Measurements from ENCODE around the gene MKX.

Gene MKX

DNA sequence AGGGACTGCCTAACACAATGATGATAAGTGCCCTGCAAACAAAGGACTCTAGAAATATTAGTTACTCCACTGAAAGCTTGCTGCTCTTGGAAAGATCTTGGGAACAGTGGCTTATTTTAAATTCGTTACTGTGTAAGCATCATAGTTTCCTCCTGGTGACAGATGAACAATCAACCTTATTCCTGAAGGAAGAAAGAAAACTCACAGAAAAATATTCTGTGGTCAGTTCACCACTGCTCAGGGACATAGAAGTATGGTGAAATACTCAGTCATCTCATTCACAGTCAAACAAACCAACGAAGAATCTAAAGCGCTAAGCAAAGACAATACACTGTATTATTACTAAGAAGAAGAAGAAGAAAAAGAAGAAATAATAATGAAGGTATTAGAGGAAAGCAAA lies 27.8 kb downstream of the MKX start:
- Histone ChIP-seq H3K4me1 (ENCODE audit: low read length) (no peaks in the 10 kb centered on the region), H3K4me3 (ENCODE audit: low read length) (no peak overlapping the region), H3K4me2 (ENCODE audit: low read depth, low read length) (no peak overlapping the region), H2AFZ (ENCODE audit: low read length) (no peak overlapping the region), H4K20me1 (ENCODE audit: insufficient read depth, low read length) (no peaks in the 10 kb centered on the region), H3K27me3 (replicated peaks; ENCODE audit: insufficient read depth, low read length) (no peaks in the 10 kb centered on the region), H3F3A (ENCODE audit: insufficient read depth, low read length) (no peaks in the 10 kb centered on the region), H3K79me2 (ENCODE audit: low read length) (no peaks in the 10 kb centered on the region), H3K9ac (ENCODE audit: low read length) (no peak overlapping the region), H3K36me3 (replicated peaks; ENCODE audit: insufficient read depth, low read length) (no peaks in the 10 kb centered on the region), H3K27ac (ENCODE audit: low read length) (no peak overlapping the region), H3K9me2 (replicated peaks; ENCODE audit: insufficient read depth, low read length) (no peaks in the 10 kb centered on the region), H3K9me3 (replicated peaks; ENCODE audit: insufficient read depth, low read length) (no peaks in the 10 kb centered on the region)
- DNase-seq, result no peak
- no peak for TF ChIP-seq EZH2 (optimal IDR thresholded peaks at IDR 0.05; ENCODE audit: low read depth, low read length)

DNA sequence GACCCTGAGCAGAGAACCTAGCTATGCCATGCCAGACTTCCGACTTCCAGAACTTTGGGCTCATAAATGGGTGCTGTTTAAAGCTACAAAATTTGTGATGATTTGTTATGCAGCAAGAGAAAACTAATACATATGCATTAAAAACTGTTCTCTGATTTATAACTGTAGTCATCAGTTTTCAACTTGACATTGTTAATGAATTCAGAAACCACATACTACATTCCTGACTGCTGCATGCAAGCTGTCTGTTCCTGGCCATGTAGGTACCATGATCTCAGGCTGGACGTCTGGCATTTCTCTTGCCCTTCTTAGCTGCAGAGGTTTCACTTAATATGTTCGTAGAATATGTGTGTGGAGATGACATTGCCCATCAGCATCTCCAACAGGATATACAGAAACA lies 28.4 kb downstream of the MKX start:
- H4K20me1 ChIP-seq (ENCODE audit: insufficient read depth, low read length), result no peaks in the 10 kb centered on the region
- no peak overlapping the region for H3K27ac ChIP-seq (ENCODE audit: low read length)
- no peak for DNase-seq
- no peak overlapping the region for H3K4me2 ChIP-seq (ENCODE audit: low read depth, low read length)
- H3K9me3 ChIP-seq (replicated peaks; ENCODE audit: insufficient read depth, low read length), result no peaks in the 10 kb centered on the region
- no peaks in the 10 kb centered on the region for H3K79me2 ChIP-seq (ENCODE audit: low read length)
- H3K4me1 ChIP-seq (ENCODE audit: low read length), result no peaks in the 10 kb centered on the region
- no peak overlapping the region for H3K4me3 ChIP-seq (ENCODE audit: low read length)
- no peaks in the 10 kb centered on the region for H3K9me2 ChIP-seq (replicated peaks; ENCODE audit: insufficient read depth, low read length)
- no peaks in the 10 kb centered on the region for H3K36me3 ChIP-seq (replicated peaks; ENCODE audit: insufficient read depth, low read length)
- H2AFZ ChIP-seq (ENCODE audit: low read length), result no peak overlapping the region
- no peaks in the 10 kb centered on the region for H3F3A ChIP-seq (ENCODE audit: insufficient read depth, low read length)
- H3K9ac ChIP-seq (ENCODE audit: low read length), result no peak overlapping the region
- no peaks in the 10 kb centered on the region for H3K27me3 ChIP-seq (replicated peaks; ENCODE audit: insufficient read depth, low read length)
- TF ChIP-seq EZH2phosphoT487 (IDR thresholded peaks at IDR 0.05; ENCODE audit: low read length) (no peak), EZH2 (optimal IDR thresholded peaks at IDR 0.05; ENCODE audit: low read depth, low read length) (no peak), CTCF (IDR thresholded peaks at IDR 0.05; ENCODE audit: low read length) (no peak)

DNA sequence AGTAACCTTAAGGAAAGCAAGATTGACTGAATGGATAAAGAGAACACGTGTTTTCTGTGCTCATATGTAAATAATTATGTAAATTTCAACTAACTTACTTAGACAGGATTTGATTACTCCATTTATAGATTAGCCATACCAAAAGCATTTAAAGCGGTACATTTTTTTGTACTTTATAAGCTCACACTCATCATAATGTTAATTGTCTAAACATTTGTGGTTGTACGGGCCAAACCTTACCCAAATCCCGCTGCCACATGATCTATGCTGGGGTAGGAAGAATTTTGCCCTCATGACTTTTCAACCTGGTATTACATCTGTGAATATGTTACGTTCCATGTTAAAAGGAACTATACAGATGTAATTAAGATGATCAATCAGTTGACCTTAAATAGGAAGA lies 29.1 kb downstream of the MKX start:
- H3K4me1 ChIP-seq (ENCODE audit: low read length), result no peaks in the 10 kb centered on the region
- no peak overlapping the region for H3K9ac ChIP-seq (ENCODE audit: low read length)
- H3K4me3 ChIP-seq (ENCODE audit: low read length), result no peak overlapping the region
- no peaks in the 10 kb centered on the region for H3K9me3 ChIP-seq (replicated peaks; ENCODE audit: insufficient read depth, low read length)
- H2AFZ ChIP-seq (ENCODE audit: low read length), result no peak overlapping the region
- DNase-seq, result no peak
- no peaks in the 10 kb centered on the region for H4K20me1 ChIP-seq (ENCODE audit: insufficient read depth, low read length)
- no peaks in the 10 kb centered on the region for H3K27me3 ChIP-seq (replicated peaks; ENCODE audit: insufficient read depth, low read length)
- no peaks in the 10 kb centered on the region for H3K79me2 ChIP-seq (ENCODE audit: low read length)
- no peaks in the 10 kb centered on the region for H3K36me3 ChIP-seq (replicated peaks; ENCODE audit: insufficient read depth, low read length)
- no peak overlapping the region for H3K27ac ChIP-seq (ENCODE audit: low read length)
- no peaks in the 10 kb centered on the region for H3F3A ChIP-seq (ENCODE audit: insufficient read depth, low read length)
- H3K9me2 ChIP-seq (replicated peaks; ENCODE audit: insufficient read depth, low read length), result no peaks in the 10 kb centered on the region
- no peak overlapping the region for H3K4me2 ChIP-seq (ENCODE audit: low read depth, low read length)
- TF ChIP-seq CTCF (IDR thresholded peaks at IDR 0.05; ENCODE audit: low read length), result no peak
- no peak for TF ChIP-seq EZH2 (optimal IDR thresholded peaks at IDR 0.05; ENCODE audit: low read depth, low read length)
- no peak for TF ChIP-seq EZH2phosphoT487 (IDR thresholded peaks at IDR 0.05; ENCODE audit: low read length)

DNA sequence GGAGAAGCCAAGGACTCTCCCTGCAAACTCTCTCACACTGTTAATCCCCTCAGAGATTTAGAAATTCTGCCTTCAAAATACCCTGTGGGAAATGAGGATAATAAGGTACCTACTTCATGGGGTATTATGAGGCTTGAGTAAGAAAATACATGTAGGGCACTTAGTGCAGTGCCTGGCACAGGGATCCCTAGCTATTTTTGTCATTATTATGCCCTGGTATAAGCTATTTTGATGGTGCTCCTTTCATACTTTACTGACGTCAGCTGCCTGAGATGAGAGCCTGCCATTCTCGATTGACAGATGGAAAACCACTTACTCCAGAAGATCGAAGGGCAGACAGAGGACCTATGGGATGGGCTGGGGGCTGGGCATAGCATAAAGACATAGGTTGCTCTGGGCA lies 30.1 kb downstream of the MKX start:
- Histone ChIP-seq H2AFZ (ENCODE audit: low read length) (no peak overlapping the region), H3K27me3 (replicated peaks; ENCODE audit: insufficient read depth, low read length) (no peaks in the 10 kb centered on the region), H4K20me1 (ENCODE audit: insufficient read depth, low read length) (no peaks in the 10 kb centered on the region), H3K9ac (ENCODE audit: low read length) (no peak overlapping the region), H3K27ac (ENCODE audit: low read length) (no peak overlapping the region), H3K4me3 (ENCODE audit: low read length) (no peak overlapping the region), H3K4me1 (ENCODE audit: low read length) (no peaks in the 10 kb centered on the region), H3K4me2 (ENCODE audit: low read depth, low read length) (no peak overlapping the region), H3K9me2 (replicated peaks; ENCODE audit: insufficient read depth, low read length) (no peaks in the 10 kb centered on the region), H3K36me3 (replicated peaks; ENCODE audit: insufficient read depth, low read length) (no peaks in the 10 kb centered on the region), H3K79me2 (ENCODE audit: low read length) (no peaks in the 10 kb centered on the region), H3K9me3 (replicated peaks; ENCODE audit: insufficient read depth, low read length) (no peaks in the 10 kb centered on the region), H3F3A (ENCODE audit: insufficient read depth, low read length) (no peaks in the 10 kb centered on the region)
- DNase-seq, result no peak
- no peak for TF ChIP-seq EZH2phosphoT487 (IDR thresholded peaks at IDR 0.05; ENCODE audit: low read length)
- TF ChIP-seq EZH2 (optimal IDR thresholded peaks at IDR 0.05; ENCODE audit: low read depth, low read length), result no peak
- no peak for TF ChIP-seq CTCF (IDR thresholded peaks at IDR 0.05; ENCODE audit: low read length)
